HUES48 (cell line): Measurements from ENCODE around the gene TMEM88.

Experiments used
- H3K27ac ChIP-seq: one replicate; pipeline ENCODE4 v1.7.0; 2013; ENCODE audit warnings: low read depth, low read length, inconsistent platforms
- H3K27me3 ChIP-seq: 2 replicates; pipeline ENCODE4 v1.6.1; 2013; ENCODE audit warnings: mild to moderate bottlenecking, low read length; ENCODE audit not compliant: control insufficient read depth, insufficient read depth
- H3K36me3 ChIP-seq: 2 replicates; pipeline ENCODE4 v1.6.1; 2013; ENCODE audit warnings: low read length; ENCODE audit not compliant: control insufficient read depth, insufficient read depth
- H3K4me1 ChIP-seq: 2 replicates; pipeline ENCODE4 v1.6.1; 2013; ENCODE audit warnings: mild to moderate bottlenecking, low read length; ENCODE audit not compliant: control insufficient read depth, insufficient read depth
- H3K4me3 ChIP-seq: 2 replicates; pipeline ENCODE4 v1.5.1; 2013; ENCODE audit warnings: mild to moderate bottlenecking, low read depth, low read length
- H3K9ac ChIP-seq: 2 replicates; pipeline ENCODE4 v1.6.1; 2013; ENCODE audit warnings: mild to moderate bottlenecking, low read depth, low read length, moderate library complexity
- H3K9me3 ChIP-seq: 2 replicates; pipeline ENCODE4 v1.6.1; 2013; ENCODE audit warnings: low read length; ENCODE audit not compliant: control insufficient read depth, insufficient read depth

Gene TMEM88

GRCh38 chr17:7882068-7882467 is 27.2 kb downstream of the TMEM88 start:
- H3K9me3 ChIP-seq, result no peaks in the 10 kb centered on the region
- no peak overlapping the region for H3K4me3 ChIP-seq
- H3K36me3 ChIP-seq, result peaks cover 10% of the 10 kb centered on the region

GRCh38 chr17:7882629-7883028 is 27.8 kb downstream of the TMEM88 start:
- Histone ChIP-seq H3K9me3 (no peaks in the 10 kb centered on the region), H3K36me3 (peaks cover 10% of the 10 kb centered on the region), H3K4me1 (peaks cover 18% of the 10 kb centered on the region), H3K9ac (no peak overlapping the region), H3K27me3 (peaks cover 11% of the 10 kb centered on the region), H3K27ac (no peak overlapping the region), H3K4me3 (no peak overlapping the region)

More at GRCh38 chr17:7882068-7882467, 27.2 kb downstream of the TMEM88 start:
- Histone ChIP-seq H3K9ac (no peak overlapping the region), H3K27me3 (peaks cover 11% of the 10 kb centered on the region), H3K27ac (no peak overlapping the region), H3K4me1 (peaks cover 14% of the 10 kb centered on the region)

- peak overlapping the region; percentile 38 for H3K4me3 ChIP-seq
- H3K9ac ChIP-seq, result no peak overlapping the region
- peaks cover 11% of the 10 kb centered on the region for H3K27me3 ChIP-seq
- no peaks in the 10 kb centered on the region for H3K9me3 ChIP-seq
- peaks cover 28% of the 10 kb centered on the region for H3K4me1 ChIP-seq
- H3K27ac ChIP-seq, result no peak overlapping the region
- peaks cover 10% of the 10 kb centered on the region for H3K36me3 ChIP-seq
These were observed 29.0 kb downstream of the TMEM88 start for GRCh38 chr17:7883781-7884386.

GRCh38 chr17:7884581-7885366 is 29.9 kb downstream of the TMEM88 start:
- Histone ChIP-seq H3K9me3 (no peaks in the 10 kb centered on the region), H3K27me3 (peaks cover 11% of the 10 kb centered on the region), H3K36me3 (peaks cover 4% of the 10 kb centered on the region; the same call in 1 of the 2 replicates), H3K9ac (no peak overlapping the region), H3K4me1 (peaks cover 31% of the 10 kb centered on the region), H3K4me3 (peak overlapping the region; percentile 85), H3K27ac (peak overlapping the region; percentile 59)

- Histone ChIP-seq H3K27ac (peak overlapping the region; percentile 70), H3K9ac (no peak overlapping the region), H3K4me3 (peak overlapping the region; percentile 85), H3K36me3 (peaks cover 3% of the 10 kb centered on the region; the same call in 1 of the 2 replicates), H3K9me3 (no peaks in the 10 kb centered on the region), H3K4me1 (peaks cover 31% of the 10 kb centered on the region), H3K27me3 (peaks cover 11% of the 10 kb centered on the region)
These were observed 30.7 kb downstream of the TMEM88 start for GRCh38 chr17:7885367-7886226.

GRCh38 chr17:7886227-7887037 is 31.6 kb downstream of the TMEM88 start:
- Histone ChIP-seq H3K27me3 (peaks cover 11% of the 10 kb centered on the region), H3K4me1 (peaks cover 31% of the 10 kb centered on the region), H3K4me3 (peak overlapping the region; percentile 85), H3K36me3 (peaks cover 5% of the 10 kb centered on the region), H3K27ac (peak overlapping the region; percentile 70), H3K9me3 (no peaks in the 10 kb centered on the region), H3K9ac (peak overlapping the region; percentile 1; the same call in 1 of the 2 replicates)

- Histone ChIP-seq H3K9ac (peak overlapping the region; percentile 1; the same call in 1 of the 2 replicates), H3K27ac (peak overlapping the region; percentile 70)
These were observed 32.2 kb downstream of the TMEM88 start for GRCh38 chr17:7887038-7887481.

GRCh38 chr17:7887482-7888183 is 32.8 kb downstream of the TMEM88 start:
- Histone ChIP-seq H3K27ac (peak overlapping the region; percentile 73), H3K27me3 (peaks cover 11% of the 10 kb centered on the region), H3K9me3 (no peaks in the 10 kb centered on the region), H3K4me3 (peak overlapping the region; percentile 85), H3K36me3 (peaks cover 5% of the 10 kb centered on the region; the same call in 1 of the 2 replicates), H3K9ac (0 out of 2 replicates have a peak overlapping the region, but pooled peaks have one; percentile 40), H3K4me1 (peaks cover 31% of the 10 kb centered on the region)

More at GRCh38 chr17:7887038-7887481, 32.2 kb downstream of the TMEM88 start:
- Histone ChIP-seq H3K4me3 (peak overlapping the region; percentile 85), H3K4me1 (peaks cover 31% of the 10 kb centered on the region), H3K9me3 (no peaks in the 10 kb centered on the region), H3K36me3 (peaks cover 5% of the 10 kb centered on the region), H3K27me3 (peaks cover 11% of the 10 kb centered on the region)

GRCh38 chr17:7888184-7888920 is 33.5 kb downstream of the TMEM88 start, which contains the start of gene CHD3:
Gene CHD3, plus strand, starts transcription at chr17:7888789. Its CDS starts 212 bp downstream, at chr17:7889001.
- Histone ChIP-seq H3K4me3 (peak within 1 kb of the TSS; percentile 85), H3K27ac (peak within 1 kb of the TSS; percentile 73), H3K4me1 (peaks cover 30% of the 10 kb centered on the region), H3K27me3 (peaks cover 11% of the 10 kb centered on the region), H3K9me3 (no peaks in the 10 kb centered on the region), H3K9ac (0 out of 2 replicates have a peak within 1 kb of the TSS, but pooled peaks have one; percentile 40), H3K36me3 (peaks cover 5% of the 10 kb centered on the region; the same call in 1 of the 2 replicates)
